Hippocampal formation (tissue), 2 donors: ENCODE data around the gene ITLN1.
A peak's percentile ranks its signal among the peaks of the same experiment; 100 is the strongest.

ENCODE experiments used
- DNase-seq, 2 donors: peaks; one replicate each; lab custom pipeline; 2025; lab: John Stamatoyannopoulos, UW

ITLN1 gene

GRCh38 chr1:160858097-160858496 lies 26.9 kb downstream of the ITLN1 start:
- DNase-seq, result no peak

DNA sequence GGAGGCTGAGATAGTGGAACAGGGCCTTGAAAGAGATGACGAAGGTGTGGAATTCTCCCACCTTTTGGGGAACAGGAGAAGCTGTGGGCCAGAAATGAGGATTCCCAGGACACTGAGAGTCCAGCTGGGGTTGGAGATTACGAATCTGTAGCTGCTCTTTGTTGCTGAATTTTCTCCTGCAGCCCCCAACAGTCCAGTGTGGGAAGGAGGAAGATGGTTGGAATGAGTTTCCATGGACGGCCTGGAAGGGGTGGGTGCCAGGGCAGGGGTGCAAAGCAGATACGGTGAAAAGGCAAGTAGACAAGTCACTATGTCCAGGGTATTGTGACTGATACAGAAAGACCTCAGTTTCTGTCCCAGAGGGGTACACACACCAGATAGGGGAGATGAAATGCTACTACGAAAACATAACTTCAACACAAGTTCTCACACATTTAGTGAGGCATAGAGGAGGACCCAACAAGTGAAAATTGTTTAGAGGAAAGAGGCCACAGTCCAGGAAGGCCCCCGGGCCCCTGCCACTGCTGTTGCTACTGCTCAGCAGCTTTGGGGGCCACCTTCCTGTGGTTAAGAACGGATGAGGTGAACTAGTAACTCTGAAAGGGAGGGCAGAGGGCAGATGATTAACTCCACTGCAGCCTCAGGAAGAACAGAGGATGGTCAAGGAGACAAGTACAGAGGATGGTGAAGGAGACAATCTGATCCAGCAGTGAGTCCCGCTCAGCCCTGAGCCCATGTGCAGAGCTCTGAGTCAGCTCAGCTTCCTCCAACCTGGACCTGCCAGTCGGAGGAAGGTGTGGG lies 29.6 kb downstream of the ITLN1 start:
- DNase-seq, result no peak

DNA sequence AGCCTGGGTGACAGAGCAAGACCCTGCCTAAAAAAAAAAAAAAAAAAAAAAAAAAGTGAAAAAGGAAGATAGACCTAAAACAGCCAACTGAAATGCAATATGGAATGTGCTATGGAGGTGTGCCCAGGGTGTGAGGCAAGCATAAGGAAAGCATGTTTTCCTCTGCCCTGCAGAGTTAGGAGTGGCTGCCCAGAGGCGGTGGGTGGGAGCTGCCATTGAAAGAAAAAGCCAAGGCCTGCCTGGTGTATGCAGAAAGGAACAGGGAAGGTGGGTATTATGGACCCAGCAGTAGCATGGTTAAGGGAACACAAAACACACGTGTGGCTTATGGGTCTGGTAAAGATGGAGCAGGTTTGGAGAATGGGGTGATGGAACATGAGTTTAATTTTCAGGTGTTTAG lies 31.2 kb downstream of the ITLN1 start:
- DNase-seq, result no peak

GRCh38 chr1:160853014-160853413 lies 32.0 kb downstream of the ITLN1 start:
- DNase-seq, result no peak

DNA sequence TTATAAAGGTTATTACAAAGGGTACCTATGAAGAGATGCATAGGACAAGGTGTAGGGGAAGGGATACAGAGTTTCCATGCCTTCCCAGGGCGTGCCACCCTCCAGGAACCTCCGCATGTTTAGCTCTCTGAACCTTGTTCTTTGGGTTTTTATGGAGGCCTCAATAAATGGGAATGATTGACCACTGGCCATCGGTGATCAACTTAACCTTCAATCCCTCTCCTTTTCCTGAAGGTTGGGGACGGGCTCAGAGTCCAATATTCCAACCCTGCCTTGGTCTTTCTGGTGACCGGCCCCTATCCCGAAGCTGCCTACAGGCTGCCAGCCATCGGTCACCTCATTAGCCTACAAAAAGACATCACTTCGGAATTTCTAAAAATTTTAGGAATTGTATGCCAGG lies 34.0 kb downstream of the ITLN1 start:
- no peak for DNase-seq

DNA sequence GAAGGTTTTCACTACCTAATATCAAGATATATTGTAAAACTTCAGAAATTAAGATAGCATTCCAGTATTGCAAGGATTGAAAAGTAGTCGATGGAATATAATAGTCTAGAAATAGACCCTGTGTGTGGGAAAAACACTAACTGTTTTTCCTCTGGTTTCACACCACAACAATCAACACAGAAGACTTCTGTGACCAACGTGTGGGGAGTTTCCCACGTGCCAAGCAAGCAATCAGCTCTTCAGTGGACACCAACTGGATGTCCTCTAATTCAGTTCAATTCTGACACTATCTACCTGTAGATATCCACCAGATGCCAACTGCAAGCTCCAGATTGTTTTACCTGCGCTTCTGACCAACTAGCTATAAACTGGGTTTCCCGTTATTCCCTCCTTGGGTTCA lies 34.4 kb downstream of the ITLN1 start:
- no peak for DNase-seq

DNA sequence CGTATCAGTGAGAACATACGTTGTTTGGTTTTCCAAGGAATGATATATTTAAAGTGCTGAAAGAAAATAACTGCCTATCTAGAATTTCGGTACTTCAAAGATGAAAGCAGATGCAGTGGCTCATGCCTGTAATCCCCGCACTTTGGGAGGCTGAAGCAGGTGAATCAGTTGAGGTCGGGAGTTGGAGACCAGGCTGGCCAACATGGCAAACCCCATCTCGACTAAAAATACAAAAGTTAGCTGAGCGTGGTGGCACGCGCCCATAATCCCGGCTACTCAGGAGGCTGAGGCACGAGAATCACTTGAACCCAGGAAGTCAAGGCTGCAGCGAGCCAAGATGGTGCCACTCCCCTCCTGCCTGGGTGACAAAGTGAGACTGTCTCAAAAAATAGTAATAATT lies 38.7 kb downstream of the ITLN1 start:
- no peak for DNase-seq

GRCh38 chr1:160844447-160845232 lies 40.3 kb downstream of the ITLN1 start:
- no peak for DNase-seq

GRCh38 chr1:160841079-160841478 lies 43.9 kb downstream of the ITLN1 start:
- DNase-seq, result no peak

DNA sequence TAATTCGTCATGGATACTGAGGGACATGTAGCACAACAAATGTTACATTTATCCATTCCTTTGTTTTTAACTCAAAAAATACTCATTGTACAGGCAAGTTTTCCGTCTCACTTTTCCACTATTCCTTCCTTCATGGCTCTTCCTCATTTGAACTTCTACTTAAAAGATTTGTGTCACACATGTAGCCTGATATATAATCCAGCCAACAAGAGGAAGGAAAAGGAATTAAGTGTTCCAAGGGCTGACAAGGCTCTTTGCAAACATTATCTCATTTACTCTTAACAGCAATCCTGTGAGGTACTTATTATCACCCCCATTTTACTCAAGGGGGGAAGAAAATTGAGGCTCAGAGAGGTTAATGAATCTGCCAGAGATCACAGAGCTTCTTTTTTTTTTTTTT lies 45.2 kb downstream of the ITLN1 start:
- no peak for DNase-seq

DNA sequence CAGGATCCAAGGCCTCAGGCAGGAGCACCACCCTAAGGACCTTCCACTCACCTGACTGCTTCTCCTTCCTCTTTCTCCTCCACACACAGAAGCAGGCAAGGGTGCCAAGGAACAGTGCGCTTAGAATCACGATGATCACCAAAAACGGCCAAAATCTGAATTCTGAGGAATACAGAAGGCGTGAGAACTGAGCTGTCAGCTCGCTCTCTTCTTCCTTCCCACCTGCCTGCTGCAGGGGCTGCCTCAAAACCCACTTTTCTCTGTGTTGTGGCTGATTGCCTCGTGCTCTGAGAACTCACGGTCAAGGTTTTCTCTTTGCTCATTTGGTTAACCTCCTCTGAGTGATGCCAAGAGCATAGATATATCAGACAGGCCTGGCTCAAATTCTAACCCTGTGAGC lies 46.1 kb downstream of the ITLN1 start:
- DNase-seq, result no peak

GRCh38 chr1:160837558-160838205 lies 47.3 kb downstream of the ITLN1 start:
- peak in 1 of 2 donors; percentile 3 for DNase-seq

GRCh38 chr1:160836981-160837557 lies 47.9 kb downstream of the ITLN1 start:
- DNase-seq, result no peak

GRCh38 chr1:160836561-160836960 lies 48.4 kb downstream of the ITLN1 start:
- no peak for DNase-seq

DNA sequence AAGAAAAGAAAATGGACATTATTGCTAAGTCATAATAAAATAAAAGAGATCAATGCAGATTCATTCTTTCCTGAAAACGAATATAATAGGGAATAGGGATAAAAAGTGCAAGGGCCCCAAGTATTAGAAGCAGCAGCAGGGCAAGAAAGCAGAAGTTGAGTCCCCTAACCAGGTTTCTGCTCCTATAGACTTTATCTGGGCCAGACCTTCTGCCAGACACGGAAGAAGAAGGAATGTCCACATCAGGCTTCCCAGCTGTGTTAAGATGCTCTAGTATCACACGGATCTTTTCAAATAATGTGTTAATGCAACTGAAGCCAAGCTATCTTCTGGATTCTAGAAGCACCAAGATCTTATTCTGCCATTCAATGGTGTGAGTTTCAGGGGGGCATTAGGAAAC lies 49.2 kb downstream of the ITLN1 start:
- no peak for DNase-seq

DNA sequence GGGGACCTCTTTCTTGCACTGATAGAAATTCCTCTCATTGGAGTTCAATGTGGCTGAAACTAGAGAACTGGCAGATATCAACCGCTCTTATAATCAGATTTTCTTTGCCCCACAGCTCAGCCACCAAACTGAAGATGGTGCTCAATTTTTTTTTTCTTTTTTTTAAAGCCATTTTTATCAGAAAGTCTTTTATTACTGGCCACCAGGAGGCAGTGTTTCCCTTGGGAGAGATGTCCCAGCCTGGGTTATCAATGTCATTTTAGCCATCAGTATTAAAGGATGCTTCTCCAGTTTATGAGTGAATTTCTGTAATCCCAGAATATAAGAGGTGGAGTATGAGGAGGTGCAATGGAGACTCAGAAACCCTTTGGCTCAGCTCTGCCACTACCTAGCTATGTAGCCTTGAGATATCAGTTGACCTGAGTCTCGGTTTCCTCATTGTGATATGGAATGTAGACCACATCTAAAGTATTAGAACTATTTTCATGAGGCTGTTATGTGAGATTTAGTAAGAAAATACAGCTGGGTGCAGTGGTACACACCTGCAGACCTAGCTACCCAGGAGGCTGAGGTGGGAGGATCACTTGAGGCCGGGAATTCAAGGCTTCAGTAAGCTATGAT lies 49.9 kb downstream of the ITLN1 start:
- peak in 1 of 2 donors; percentile 4 for DNase-seq

DNA sequence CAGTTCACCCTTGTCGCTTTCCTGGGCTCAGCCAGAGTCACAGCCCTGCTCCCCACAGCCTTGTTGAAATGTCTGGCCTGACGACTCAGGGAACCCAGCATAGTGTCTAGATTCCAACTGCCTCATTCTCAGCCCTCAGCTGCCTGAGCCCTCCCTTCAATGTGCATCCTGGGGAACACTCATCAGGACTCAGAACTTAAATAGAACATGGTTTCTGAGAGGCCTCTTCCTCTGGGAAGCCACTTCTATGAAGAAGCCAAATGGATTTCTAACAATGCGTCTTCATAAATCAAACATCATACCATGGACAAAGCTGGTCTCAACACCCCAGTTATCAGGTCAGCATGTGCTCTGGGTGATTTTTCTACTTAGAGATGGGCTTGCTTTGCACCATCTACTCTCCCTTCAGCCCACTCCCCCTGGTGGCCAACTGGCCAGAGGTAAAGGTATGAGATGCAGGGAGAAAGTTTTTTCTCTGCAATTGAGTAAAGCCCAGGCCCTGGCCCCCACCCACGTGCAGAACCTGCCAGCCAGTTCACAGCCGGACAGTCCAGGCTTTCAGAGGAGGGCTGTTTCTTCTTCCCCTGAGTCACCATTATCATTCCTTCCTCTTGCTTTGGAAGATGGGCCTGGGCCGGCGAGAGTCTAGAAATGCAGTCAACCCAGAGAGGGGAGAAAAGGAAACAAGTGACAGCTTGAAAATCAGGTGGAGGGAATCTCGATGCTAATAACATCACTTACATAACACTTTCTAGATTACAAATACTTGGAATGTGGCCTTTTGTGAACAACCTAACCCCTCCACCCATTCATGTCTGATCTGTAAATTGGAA lies 54.4 kb downstream of the ITLN1 start:
- no peak for DNase-seq

GRCh38 chr1:160829766-160830165 lies 55.2 kb downstream of the ITLN1 start:
- no peak for DNase-seq

GRCh38 chr1:160827418-160827817 lies 57.6 kb downstream of the ITLN1 start:
- DNase-seq, result no peak

GRCh38 chr1:160826546-160826945 lies 58.4 kb downstream of the ITLN1 start:
- DNase-seq, result no peak
